Stomach (tissue), 4 donors: ENCODE data around the gene WNT5B.

Experiments used
- CTCF ChIP-seq, 7 experiments: fragments of 450-650 bp in 4 of 7; fragments of 200-600 bp in 3 of 7; sonication (generic) in 3 of 7; IDR thresholded peaks; one replicate each; pipeline ENCODE4 v1.5.1; 2016 to 2019; ENCODE audit warnings: antibody characterized with exemption in 7 of 7, control low read depth in 2 of 7, mild to moderate bottlenecking in 1 of 7
- EP300 ChIP-seq: sonication (generic); formaldehyde crosslinking; IDR thresholded peaks from one replicate; pipeline ENCODE4 v1.6.1; 2017; ENCODE audit warnings: antibody characterized with exemption
- POLR2A ChIP-seq, 4 donors: fragments of 450-650 bp; IDR thresholded peaks; one replicate each; pipeline ENCODE4 v1.6.1; 2016; ENCODE audit warnings: antibody characterized with exemption in 4 of 4, control low read depth in 2 of 4, mild to moderate bottlenecking in 1 of 4, moderate library complexity in 1 of 4
- POLR2AphosphoS5 ChIP-seq, 3 donors: sonication (generic); formaldehyde crosslinking; IDR thresholded peaks; one replicate each; pipeline ENCODE4 v1.6.1; 2016; ENCODE audit warnings: antibody characterized with exemption in 3 of 3

GRCh38 chr12:1593174-1594005 lies 35.6 kb upstream of the WNT5B start:
- TF ChIP-seq CTCF (IDR thresholded peaks at IDR 0.05) (no peak), POLR2A (IDR thresholded peaks at IDR 0.05) (no peak), POLR2AphosphoS5 (IDR thresholded peaks at IDR 0.05) (no peak), EP300 (no peak)
